Endothelial cell of umbilical vein (primary cell): ENCODE measurements around the gene PLXNA4.

Experiments
- CTCF ChIP-seq, 2 donors: IDR thresholded peaks; 1 replicate in 1 of 2; 2 replicates in 1 of 2; pipeline ENCODE4 v1.5.1; 2011; ENCODE audit warnings: low read length in 2 of 2, mild to moderate bottlenecking in 2 of 2, moderate library complexity in 2 of 2, control low read depth in 1 of 2, inconsistent platforms in 1 of 2, low read depth in 1 of 2; ENCODE audit not compliant: insufficient read depth in 1 of 2; ENCODE audit errors: extremely low read depth in 1 of 2
- EZH2 ChIP-seq: IDR thresholded peaks from 2 replicates; pipeline ENCODE4 v1.6.1; 2012; ENCODE audit warnings: borderline replicate concordance, low read depth, mild to moderate bottlenecking, moderate library complexity, low read length, inconsistent platforms; ENCODE audit not compliant: severe bottlenecking
- GATA2 ChIP-seq: IDR thresholded peaks from 2 replicates; pipeline ENCODE4 v1.7.0; 2011; ENCODE audit warnings: low read depth, mild to moderate bottlenecking, moderate library complexity, mixed read lengths, low read length; ENCODE audit not compliant: insufficient read length, insufficient read depth
- MAX ChIP-seq: IDR thresholded peaks from 2 replicates; pipeline ENCODE4 v1.6.1; 2011; ENCODE audit not compliant: insufficient read depth, insufficient read length
- POLR2A ChIP-seq: IDR thresholded peaks from 2 replicates; pipeline ENCODE4 v1.6.1; 2012; ENCODE audit warnings: low read depth, mild to moderate bottlenecking, control low read depth, low read length
- POLR2AphosphoS5 ChIP-seq: IDR thresholded peaks from 2 replicates; pipeline ENCODE4 v1.6.1; 2012; ENCODE audit warnings: low read depth, mild to moderate bottlenecking, control low read depth, low read length, moderate library complexity; ENCODE audit not compliant: insufficient read depth

- TF ChIP-seq CTCF (IDR thresholded peaks at IDR 0.05; ENCODE audit: extremely low read depth in 1 of 2, insufficient read depth in 1 of 2, low read depth in 1 of 2, low read length in 2 of 2) = no peak
- no peak for TF ChIP-seq POLR2AphosphoS5
- TF ChIP-seq EZH2 = no peak
- TF ChIP-seq POLR2A = no peak
- TF ChIP-seq MAX = no peak
- no peak for TF ChIP-seq GATA2
Measured at GRCh38 chr7:132572526-132572925, 3.7 kb downstream of the PLXNA4 start.
